ENCODE results near the gene SMYD2.

Gene SMYD2

DNA sequence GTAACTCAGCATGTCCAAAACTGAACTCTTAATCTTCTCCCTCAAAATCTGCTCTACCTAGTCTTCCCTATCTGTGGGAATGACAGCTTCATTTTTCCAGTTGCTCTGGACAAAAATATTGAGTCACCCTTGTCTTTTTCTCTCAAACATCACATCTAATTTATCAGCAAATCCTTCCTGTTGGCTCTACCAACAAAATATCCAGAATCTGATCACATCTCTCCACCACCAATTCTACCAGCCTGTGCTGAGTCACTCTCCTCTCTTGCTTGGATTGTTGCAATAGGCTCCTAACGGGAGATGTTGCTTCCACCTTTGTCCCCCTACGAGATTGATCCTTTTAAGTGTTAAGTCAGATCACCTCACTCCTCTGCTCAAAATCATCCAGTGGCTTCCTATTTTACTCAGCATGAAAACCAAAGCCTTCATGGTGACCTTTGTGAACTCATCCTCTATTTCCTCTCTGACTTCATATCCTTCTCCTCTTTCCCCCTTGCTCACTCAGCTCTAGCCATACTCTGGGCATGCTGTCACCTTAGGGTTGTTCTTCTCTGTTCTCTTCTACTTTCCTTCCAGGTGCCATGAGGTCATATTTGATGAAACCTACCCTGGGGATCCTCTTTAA lies 21.5 kb upstream of the SMYD2 start:
- H3K4me3 ChIP-seq: no peak overlapping the region
- TF ChIP-seq, protein P1, sequence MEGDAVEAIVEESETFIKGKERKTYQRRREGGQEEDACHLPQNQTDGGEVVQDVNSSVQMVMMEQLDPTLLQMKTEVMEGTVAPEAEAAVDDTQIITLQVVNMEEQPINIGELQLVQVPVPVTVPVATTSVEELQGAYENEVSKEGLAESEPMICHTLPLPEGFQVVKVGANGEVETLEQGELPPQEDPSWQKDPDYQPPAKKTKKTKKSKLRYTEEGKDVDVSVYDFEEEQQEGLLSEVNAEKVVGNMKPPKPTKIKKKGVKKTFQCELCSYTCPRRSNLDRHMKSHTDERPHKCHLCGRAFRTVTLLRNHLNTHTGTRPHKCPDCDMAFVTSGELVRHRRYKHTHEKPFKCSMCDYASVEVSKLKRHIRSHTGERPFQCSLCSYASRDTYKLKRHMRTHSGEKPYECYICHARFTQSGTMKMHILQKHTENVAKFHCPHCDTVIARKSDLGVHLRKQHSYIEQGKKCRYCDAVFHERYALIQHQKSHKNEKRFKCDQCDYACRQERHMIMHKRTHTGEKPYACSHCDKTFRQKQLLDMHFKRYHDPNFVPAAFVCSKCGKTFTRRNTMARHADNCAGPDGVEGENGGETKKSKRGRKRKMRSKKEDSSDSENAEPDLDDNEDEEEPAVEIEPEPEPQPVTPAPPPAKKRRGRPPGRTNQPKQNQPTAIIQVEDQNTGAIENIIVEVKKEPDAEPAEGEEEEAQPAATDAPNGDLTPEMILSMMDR (IDR thresholded peaks at IDR 0.05): no peak
- DNase-seq (ENCODE audit: low spot score): no peak
- no peak overlapping the region for H3K27ac ChIP-seq

DNA sequence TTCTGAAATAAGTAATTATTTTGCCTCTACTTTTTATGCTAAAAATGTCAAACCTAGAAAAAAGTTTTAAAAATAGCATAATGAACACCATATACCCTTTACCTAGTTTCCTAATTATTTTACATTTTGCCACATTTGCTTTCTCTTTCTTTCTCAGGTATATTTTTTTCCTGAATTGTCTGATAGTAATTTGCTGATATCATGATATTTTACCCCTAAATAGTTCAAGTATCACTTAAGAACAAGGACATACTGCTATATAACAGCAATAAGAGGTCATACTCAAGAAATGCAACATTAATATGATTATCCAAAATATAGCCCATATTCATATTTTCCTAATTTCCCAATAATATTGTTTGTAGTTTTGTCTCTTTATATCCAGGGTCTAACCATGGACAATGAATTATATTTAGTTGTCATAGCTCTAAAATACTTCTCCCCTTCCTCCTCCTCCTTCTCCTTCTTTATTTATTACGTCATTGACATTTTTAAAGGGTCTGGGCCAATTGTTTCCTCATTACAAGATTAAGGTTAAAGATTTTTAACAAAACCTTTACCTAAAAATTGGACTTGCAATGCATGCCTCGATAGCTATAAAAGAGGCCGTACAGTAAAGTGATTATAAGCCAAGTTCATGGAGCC lies 20.3 kb upstream of the SMYD2 start:
- H3K4me3 ChIP-seq: no peak overlapping the region
- TF ChIP-seq, protein P1 (IDR thresholded peaks at IDR 0.05): no peak
- DNase-seq (ENCODE audit: low spot score): no peak
- H3K27ac ChIP-seq: no peak overlapping the region

DNA sequence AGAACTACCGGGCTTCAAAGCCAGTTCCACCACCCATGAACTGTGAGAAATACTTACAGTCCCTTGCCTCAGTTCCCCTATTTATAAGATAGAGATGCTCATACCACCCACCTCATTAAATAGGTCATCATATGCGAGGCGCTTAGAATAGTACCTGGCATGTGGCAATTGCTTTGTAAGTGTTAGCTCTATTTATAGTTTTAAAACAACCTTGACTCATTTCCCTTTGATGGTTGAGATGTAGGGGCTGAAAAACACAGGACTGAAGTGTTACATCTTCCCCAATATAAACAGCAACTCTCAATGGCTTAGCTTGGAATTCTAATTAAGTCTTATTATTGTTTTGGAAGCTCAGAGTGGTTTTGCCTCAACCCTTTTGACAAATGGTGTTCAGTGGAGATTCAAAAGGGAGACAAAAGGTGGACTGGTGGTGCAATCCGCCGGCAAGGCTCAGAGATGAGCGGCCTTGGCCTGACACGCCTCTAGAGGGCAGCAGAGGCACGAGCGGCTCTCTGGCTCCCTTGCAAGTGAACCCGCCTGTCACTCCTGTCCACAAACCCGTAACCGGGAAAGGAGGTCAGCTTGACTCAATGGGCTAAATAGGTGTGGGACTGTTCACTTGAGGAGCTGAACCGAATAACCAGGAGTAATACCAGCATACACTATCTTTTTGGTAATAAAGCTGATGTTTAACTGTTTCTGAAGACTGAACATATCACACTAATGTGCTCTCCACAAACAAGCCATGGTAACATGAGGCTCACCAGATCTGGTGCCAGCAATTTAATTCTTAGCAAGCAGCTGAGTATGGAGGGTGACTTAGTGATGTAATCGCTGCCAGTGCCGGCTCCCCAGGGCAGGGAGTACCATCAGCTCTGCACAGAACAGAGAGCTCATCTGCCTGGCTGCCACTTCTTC lies 19.5 kb upstream of the SMYD2 start:
- no peak overlapping the region for H3K27ac ChIP-seq
- TF ChIP-seq, protein P1 (IDR thresholded peaks at IDR 0.05): peak; percentile 85
- H3K4me3 ChIP-seq: no peak overlapping the region

DNA sequence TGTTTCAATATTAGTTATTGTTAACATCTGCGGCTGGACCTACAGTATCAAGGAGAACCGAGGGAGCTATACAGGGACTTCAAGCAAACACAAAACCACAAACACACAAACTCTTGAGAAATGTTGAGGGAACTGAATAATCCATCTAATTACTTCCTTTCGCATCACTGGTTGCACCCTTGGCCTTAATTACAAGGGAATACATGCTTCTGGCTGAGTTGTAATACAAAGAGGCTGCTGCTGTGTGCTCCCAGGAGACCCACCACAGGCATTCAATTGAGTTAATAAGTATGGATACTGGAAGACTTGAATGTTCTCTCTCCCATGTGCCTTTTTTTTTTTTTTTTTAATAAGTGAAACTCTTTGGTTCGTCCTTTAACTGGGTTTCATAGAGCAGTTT lies 16.8 kb upstream of the SMYD2 start:
- TF ChIP-seq, protein P1 (IDR thresholded peaks at IDR 0.05): no peak
- DNase-seq (ENCODE audit: low spot score): no peak

More for the DNA sequence above, 19.5 kb upstream of the SMYD2 start:
- no peak for DNase-seq (ENCODE audit: low spot score)

DNA sequence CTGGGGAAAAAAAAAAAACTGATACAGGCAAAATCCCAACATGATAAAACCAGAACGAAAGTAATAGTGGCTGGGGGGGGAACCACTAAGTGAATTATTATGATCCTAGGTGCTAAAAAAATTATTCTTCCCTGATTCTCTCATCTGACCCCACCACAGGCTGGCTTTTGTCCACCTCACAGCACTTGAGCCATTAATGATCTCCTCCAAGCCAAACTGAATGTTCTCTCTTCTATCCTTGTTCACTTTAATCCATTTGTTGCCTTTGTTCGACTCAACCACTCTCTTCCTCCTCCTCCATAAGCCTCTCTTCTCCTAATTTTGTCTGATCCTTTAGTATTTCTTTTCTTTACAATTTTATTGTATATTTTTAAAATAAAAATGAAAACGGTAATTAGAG lies 16.0 kb upstream of the SMYD2 start:
- Histone ChIP-seq H3K4me3 (no peak overlapping the region), H3K27ac (no peak overlapping the region)
- TF ChIP-seq, protein P1 (IDR thresholded peaks at IDR 0.05): no peak
- DNase-seq (ENCODE audit: low spot score): no peak

More for the DNA sequence above, 16.8 kb upstream of the SMYD2 start:
- no peak overlapping the region for H3K4me3 ChIP-seq
- H3K27ac ChIP-seq: no peak overlapping the region

DNA sequence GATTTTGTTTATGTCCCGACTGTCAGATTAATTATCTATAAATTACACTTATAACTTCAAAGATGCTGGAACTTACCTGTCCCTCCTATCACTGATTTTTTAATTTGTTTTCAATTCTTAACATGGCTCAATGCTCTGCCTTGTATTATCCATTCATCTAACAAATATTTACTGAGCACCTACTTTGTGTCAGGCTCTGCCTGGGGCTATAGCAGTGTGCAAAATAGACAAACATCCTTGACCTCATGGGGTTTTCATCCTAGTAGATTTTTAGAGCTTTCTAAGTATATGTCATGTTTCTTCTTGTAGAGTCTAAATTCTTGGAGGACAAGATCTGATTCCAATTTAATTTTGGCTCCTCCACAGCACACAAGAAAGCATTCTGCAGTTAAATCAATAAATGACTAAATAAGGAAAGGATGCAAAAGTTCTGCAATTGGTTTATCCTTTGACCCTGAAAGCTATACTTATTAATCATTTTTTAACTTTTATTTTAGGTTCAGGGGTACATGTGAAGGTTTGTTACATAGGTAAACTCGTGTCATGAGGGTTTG lies 10.8 kb upstream of the SMYD2 start:
- Histone ChIP-seq H3K27ac (no peak overlapping the region), H3K4me3 (no peak overlapping the region)
- DNase-seq (ENCODE audit: low spot score): no peak
- TF ChIP-seq, protein P1 (IDR thresholded peaks at IDR 0.05): no peak

Measured in coronary artery (tissue), 2 donors.